Measurements from ENCODE around the gene NIPSNAP2. TPM values are rescaled to one million over a fixed set of nuclear protein-coding genes. Genes with fewer than 3 reads are reported as not detected.

NIPSNAP2 gene
- polyA plus RNA-seq, 1 of the 3 experiments (the other 2 are of a cell fraction) = 57.5 TPM

- peaks cover 11% of the 10 kb centered on the region for H3F3A ChIP-seq (replicated peaks; ENCODE audit: insufficient read depth)
- no peak for DNase-seq
- H3K9me3 ChIP-seq = no peaks in the 10 kb centered on the region
- no peak overlapping the region for H2AFZ ChIP-seq (ENCODE audit: low read depth)
- ChIA-PET POLR2A (no interaction called here), CTCF (interaction anchor here (1.1 kb wide), 1 partner anchor 122 kb away, joined by 3 read pairs; the partner anchor contains the start of gene PHKG1)
- no peak overlapping the region for H3K4me2 ChIP-seq
- no peaks in the 10 kb centered on the region for H3K9me2 ChIP-seq
- no peaks in the 10 kb centered on the region for H3K27me3 ChIP-seq (ENCODE audit: insufficient read depth)
- peaks cover 0 to 24% of the 10 kb centered on the region in 2 experiments for H3K36me3 ChIP-seq (replicated peaks in 1 of 2; ENCODE audit: control insufficient read depth in 1 of 2, insufficient read depth in 2 of 2, low read length in 1 of 2)
- WGBS (ENCODE audit: low lambda C conversion rate) = 91% methylated on average over 7 of the region's 7 CpGs
- peaks cover 56% of the 10 kb centered on the region for H4K20me1 ChIP-seq (ENCODE audit: insufficient read depth)
- H3K9ac ChIP-seq = no peak overlapping the region
- no peak overlapping the region for H3K27ac ChIP-seq (ENCODE audit: low read depth in 2 of 2, low read length in 1 of 2)
- no peak overlapping the region for H3K4me3 ChIP-seq (ENCODE audit: low read depth in 2 of 2, low read length in 1 of 2)
- peaks cover 98% of the 10 kb centered on the region for H3K79me2 ChIP-seq (ENCODE audit: insufficient read depth)
- no peak for TF ChIP-seq RCOR1 (IDR thresholded peaks at IDR 0.05; ENCODE audit: low read length)
- TF ChIP-seq MEF2A (IDR thresholded peaks at IDR 0.05; ENCODE audit: borderline replicate concordance, low read depth) = no peak
- H3K4me1 ChIP-seq (ENCODE audit: control insufficient read depth in 1 of 2, insufficient read depth in 2 of 2, low read depth in 1 of 2, low read length in 1 of 2) = peaks cover 4 to 6% of the 10 kb centered on the region in 2 experiments; a peak in 2 of 4 replicates
Observed at GRCh38 chr7:55970561-55970960, 6.2 kb downstream of the NIPSNAP2 start.

DNA sequence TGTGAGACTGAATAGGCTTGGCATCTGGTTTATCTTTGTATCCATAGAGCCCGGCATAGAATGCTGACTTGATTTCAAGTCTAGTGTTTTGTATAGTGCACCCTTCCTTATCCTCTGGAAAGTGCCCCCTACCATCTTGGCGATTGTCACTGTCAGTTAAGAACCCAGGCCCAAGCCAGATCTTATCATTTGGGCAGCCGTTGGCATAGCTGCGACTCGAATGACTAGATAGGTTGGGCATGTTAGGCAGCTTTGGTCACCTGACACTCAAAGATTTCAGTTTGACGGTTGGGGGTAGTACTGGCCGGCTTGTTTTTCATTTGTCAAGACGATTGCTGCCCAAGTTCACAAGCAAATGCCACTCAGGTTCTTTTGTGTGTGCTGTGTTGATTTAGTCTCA is 6.6 kb downstream of the NIPSNAP2 start:
- no peaks in the 10 kb centered on the region for H3K9me3 ChIP-seq
- TF ChIP-seq TEAD4 (IDR thresholded peaks at IDR 0.05; ENCODE audit: borderline replicate concordance, insufficient read depth) = no peak
- TF ChIP-seq, protein P1, sequence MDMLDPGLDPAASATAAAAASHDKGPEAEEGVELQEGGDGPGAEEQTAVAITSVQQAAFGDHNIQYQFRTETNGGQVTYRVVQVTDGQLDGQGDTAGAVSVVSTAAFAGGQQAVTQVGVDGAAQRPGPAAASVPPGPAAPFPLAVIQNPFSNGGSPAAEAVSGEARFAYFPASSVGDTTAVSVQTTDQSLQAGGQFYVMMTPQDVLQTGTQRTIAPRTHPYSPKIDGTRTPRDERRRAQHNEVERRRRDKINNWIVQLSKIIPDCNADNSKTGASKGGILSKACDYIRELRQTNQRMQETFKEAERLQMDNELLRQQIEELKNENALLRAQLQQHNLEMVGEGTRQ (IDR thresholded peaks at IDR 0.05; ENCODE audit: borderline replicate concordance, low read depth, low read length) = no peak
- TF ChIP-seq NFIC (IDR thresholded peaks at IDR 0.05; ENCODE audit: borderline replicate concordance) = no peak
- TF ChIP-seq POLR2AphosphoS5 (IDR thresholded peaks at IDR 0.05; ENCODE audit: low read depth, low read length) = no peak
- TF ChIP-seq, protein P2, sequence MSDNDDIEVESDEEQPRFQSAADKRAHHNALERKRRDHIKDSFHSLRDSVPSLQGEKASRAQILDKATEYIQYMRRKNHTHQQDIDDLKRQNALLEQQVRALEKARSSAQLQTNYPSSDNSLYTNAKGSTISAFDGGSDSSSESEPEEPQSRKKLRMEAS (IDR thresholded peaks at IDR 0.05; ENCODE audit: low read depth) = no peak
- no peak for TF ChIP-seq RFX5 (IDR thresholded peaks at IDR 0.05; ENCODE audit: low read length)
- no peak for TF ChIP-seq RCOR1 (IDR thresholded peaks at IDR 0.05; ENCODE audit: low read length)
- TF ChIP-seq SIN3A (IDR thresholded peaks at IDR 0.05; ENCODE audit: borderline replicate concordance, low read depth, low read length) = no peak
- no peak for TF ChIP-seq FOXJ3 (CRISPR knock-in tag; IDR thresholded peaks at IDR 0.05)
- no peak for TF ChIP-seq FOSL2 (IDR thresholded peaks at IDR 0.05; ENCODE audit: borderline replicate concordance, low read depth)
- TF ChIP-seq MXI1 (IDR thresholded peaks at IDR 0.05; ENCODE audit: low read depth, low read length) = no peak
- TF ChIP-seq ELF1 (IDR thresholded peaks at IDR 0.05) = no peak
- TF ChIP-seq RXRA (IDR thresholded peaks at IDR 0.05; ENCODE audit: borderline replicate concordance, low read depth) = no peak
- TF ChIP-seq, protein P3, sequence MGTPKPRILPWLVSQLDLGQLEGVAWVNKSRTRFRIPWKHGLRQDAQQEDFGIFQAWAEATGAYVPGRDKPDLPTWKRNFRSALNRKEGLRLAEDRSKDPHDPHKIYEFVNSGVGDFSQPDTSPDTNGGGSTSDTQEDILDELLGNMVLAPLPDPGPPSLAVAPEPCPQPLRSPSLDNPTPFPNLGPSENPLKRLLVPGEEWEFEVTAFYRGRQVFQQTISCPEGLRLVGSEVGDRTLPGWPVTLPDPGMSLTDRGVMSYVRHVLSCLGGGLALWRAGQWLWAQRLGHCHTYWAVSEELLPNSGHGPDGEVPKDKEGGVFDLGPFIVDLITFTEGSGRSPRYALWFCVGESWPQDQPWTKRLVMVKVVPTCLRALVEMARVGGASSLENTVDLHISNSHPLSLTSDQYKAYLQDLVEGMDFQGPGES (IDR thresholded peaks at IDR 0.05; ENCODE audit: low read depth, low read length) = no peak
- no peak for TF ChIP-seq FOXM1 (IDR thresholded peaks at IDR 0.05; ENCODE audit: low read depth)
- no peak for TF ChIP-seq JUND (IDR thresholded peaks at IDR 0.05)
- no peak for TF ChIP-seq USF1 (IDR thresholded peaks at IDR 0.05; ENCODE audit: borderline replicate concordance, low read depth)
- no peak for TF ChIP-seq YY1 (IDR thresholded peaks at IDR 0.05; ENCODE audit: low read depth)
- no peak for TF ChIP-seq TAF1 (IDR thresholded peaks at IDR 0.05; ENCODE audit: borderline replicate concordance, low read depth, low read length)
- no peak overlapping the region for H3K4me3 ChIP-seq (ENCODE audit: low read depth in 2 of 2, low read length in 1 of 2)
- H3K9ac ChIP-seq = no peak overlapping the region
- no peak overlapping the region for H3K27ac ChIP-seq (ENCODE audit: low read depth in 2 of 2, low read length in 1 of 2)
- no peaks in the 10 kb centered on the region for H3K27me3 ChIP-seq (ENCODE audit: insufficient read depth)
- ChIA-PET CTCF (interaction anchor here (0.6 to 1.1 kb wide), 2 partner anchors 122 to 562 kb away, joined by 3 read pairs; partner anchors contain the start of gene PHKG1), POLR2A (no interaction called here)
- peaks cover 7% of the 10 kb centered on the region for H3F3A ChIP-seq (replicated peaks; ENCODE audit: insufficient read depth)
- peaks cover 0 to 24% of the 10 kb centered on the region in 2 experiments for H3K36me3 ChIP-seq (replicated peaks in 1 of 2; ENCODE audit: control insufficient read depth in 1 of 2, insufficient read depth in 2 of 2, low read length in 1 of 2)
- H3K4me1 ChIP-seq (ENCODE audit: control insufficient read depth in 1 of 2, insufficient read depth in 2 of 2, low read depth in 1 of 2, low read length in 1 of 2) = peaks cover under 1 to 1% of the 10 kb centered on the region in 2 experiments; a peak in 1 of 4 replicates
- DNase-seq = no peak
- no peak overlapping the region for H2AFZ ChIP-seq (ENCODE audit: low read depth)
- H3K9me2 ChIP-seq = no peaks in the 10 kb centered on the region
- peaks cover 53% of the 10 kb centered on the region for H4K20me1 ChIP-seq (ENCODE audit: insufficient read depth)
- H3K4me2 ChIP-seq = no peak overlapping the region
- peaks cover 96% of the 10 kb centered on the region for H3K79me2 ChIP-seq (ENCODE audit: insufficient read depth)
- 93% methylated on average over 8 of the region's 8 CpGs for WGBS (ENCODE audit: low lambda C conversion rate)
